A549 (cell line): ENCODE measurements around the gene SLC23A3. TPM values are rescaled to one million over a fixed set of nuclear protein-coding genes. Genes with fewer than 3 reads are reported as not detected.
A peak's percentile ranks its signal among the peaks of the same experiment; 100 is the strongest.

Source experiments
- ATAC-seq, 2 experiments: fragments of 200-7000 bp in 1 of 2; fragments of >200 bp in 1 of 2; cut with Nextera tagmentation in 1 of 2; cut with Tn5 transposase in 1 of 2; 3 replicates each; pipeline versions ENCODE4 v1.8.0 to v1.9.1; 2018 to 2020; ENCODE audit warnings: mild to moderate bottlenecking in 1 of 2, moderate library complexity in 1 of 2
- CTCF ChIA-PET: fragments of 300-600 bp; sonication (Branson Sonifier 250); formaldehyde crosslinking; extraction: SDS; loops from one replicate; lab custom pipeline; 2021; ENCODE audit warnings: antibody characterized with exemption, inconsistent platforms; lab: Yijun Ruan, JAX
- POLR2A ChIA-PET: fragments of 350-600 bp; formaldehyde crosslinking; extraction: SDS; loops from one replicate; lab custom pipeline; 2021; ENCODE audit warnings: antibody characterized with exemption, inconsistent platforms; lab: Yijun Ruan, JAX
- DNase-seq, 2 experiments: peaks; one replicate each; pipeline versions ENCODE4 v3.0.0 to v3.0.0-alpha.2; 2011 to 2016; ENCODE audit warnings: low read depth in 1 of 2, low spot score in 1 of 2
- FAIRE-seq: peaks from 2 replicates; lab custom pipeline; 2011; peaks lifted over from hg19 to GRCh38; lab: Jason Lieb, UNC
- H3K27ac ChIP-seq, 2 experiments: fragments of >200 bp; sonication (Bioruptor Twin); formaldehyde crosslinking; 3 replicates each; pipeline ENCODE4 v1.5.1; 2016 to 2017
- H3K4me1 ChIP-seq: fragments of >200 bp; sonication (Bioruptor Twin); formaldehyde crosslinking; 3 replicates; pipeline ENCODE4 v1.6.1; 2016
- H3K4me2 ChIP-seq: fragments of >200 bp; sonication (Bioruptor Twin); formaldehyde crosslinking; 3 replicates; pipeline ENCODE4 v1.6.1; 2016
- H3K4me3 ChIP-seq: fragments of >200 bp; sonication (Bioruptor Twin); formaldehyde crosslinking; 3 replicates; pipeline ENCODE4 v1.5.1; 2016
- H3K9me3 ChIP-seq: fragments of >200 bp; sonication (Bioruptor Twin); formaldehyde crosslinking; 3 replicates; pipeline ENCODE4 v1.6.1; 2016
- BCL3 ChIP-seq: fragments of >200 bp; sonication (Bioruptor Twin); formaldehyde crosslinking; IDR thresholded peaks from 3 replicates; pipeline ENCODE4 v1.6.1; 2016
- BHLHE40 ChIP-seq: IDR thresholded peaks from 2 replicates; pipeline ENCODE4 v1.6.1; 2012; ENCODE audit warnings: low read depth, low read length, inconsistent platforms
- CEBPB ChIP-seq, 2 experiments: fragments of >200 bp in 1 of 2; sonication (Bioruptor Twin) in 1 of 2; formaldehyde crosslinking in 1 of 2; IDR thresholded peaks; 2 replicates each; pipeline ENCODE4 v1.6.1; 2012 to 2016
- ESRRA ChIP-seq: fragments of 150-350 bp; IDR thresholded peaks from 2 replicates; pipeline ENCODE4 v1.6.1; 2014; ENCODE audit warnings: mild to moderate bottlenecking, low read length, borderline replicate concordance
- FOSB ChIP-seq: fragments of 250-450 bp; sonication (Bioruptor Pico); IDR thresholded peaks from 2 replicates; pipeline ENCODE4 v1.5.0; 2020; ENCODE audit warnings: mild to moderate bottlenecking, moderate library complexity
- FOXS1 ChIP-seq: fragments of 250-450 bp; sonication (Bioruptor Pico); IDR thresholded peaks from 2 replicates; pipeline ENCODE4 v1.5.0; 2020; ENCODE audit warnings: mild to moderate bottlenecking, moderate library complexity
- GATA3 ChIP-seq: IDR thresholded peaks from 2 replicates; pipeline ENCODE4 v1.6.1; 2012; ENCODE audit warnings: borderline replicate concordance
- JUN ChIP-seq, 2 experiments: fragments of >200 bp; sonication (Bioruptor Twin); formaldehyde crosslinking; IDR thresholded peaks; 2 replicates in 1 of 2; 3 replicates in 1 of 2; pipeline ENCODE4 v1.6.1; 2016 to 2017
- JUNB ChIP-seq: fragments of >200 bp; sonication (Bioruptor Twin); formaldehyde crosslinking; IDR thresholded peaks from 2 replicates; pipeline ENCODE4 v1.6.1; 2016
- MAFK ChIP-seq: fragments of 450-650 bp; IDR thresholded peaks from 2 replicates; pipeline ENCODE4 v1.6.1; 2014; ENCODE audit not compliant: partially characterized antibody
- MAX ChIP-seq: IDR thresholded peaks from 2 replicates; pipeline ENCODE4 v1.6.1; 2012
- MYC ChIP-seq: IDR thresholded peaks from 2 replicates; pipeline ENCODE4 v1.6.1; 2012; ENCODE audit warnings: mild to moderate bottlenecking, inconsistent platforms, low read length, improper control_type of control experiment, borderline replicate concordance
- PBX3 ChIP-seq: IDR thresholded peaks from 2 replicates; pipeline ENCODE4 v1.6.1; 2012
- RARB ChIP-seq: fragments of 250-450 bp; sonication (Bioruptor Pico); IDR thresholded peaks from 2 replicates; pipeline ENCODE4 v1.8.0; 2021; ENCODE audit warnings: mild to moderate bottlenecking, moderate library complexity
- RCOR1 ChIP-seq: fragments of 150-350 bp; IDR thresholded peaks from 2 replicates; pipeline ENCODE4 v1.6.1; 2014; ENCODE audit warnings: antibody characterized with exemption, low read length, low read depth
- USF2 ChIP-seq: fragments of 450-650 bp; IDR thresholded peaks from 2 replicates; pipeline ENCODE4 v1.6.1; 2014; ENCODE audit warnings: antibody characterized with exemption
- WGBS: methylation state at CpG from one replicate; pipeline ENCODE4 v1.1.6; 2017; ENCODE audit errors: missing lambda C conversion rate; 5-methylcytosine and 5-hydroxymethylcytosine counted together
- polyA plus RNA-seq, 4 experiments: library from polyadenylated mRNA; depleted of rRNA in 3 of 4; stranded (reverse); fragments of >200 nt; fragmentation: RNase III in 1 of 4; extraction: RNeasy Plus Mini Kit Qiagen cat#74134 plus additional on column Dnase treatment in 1 of 4; gene quantifications; 2 replicates in 3 of 4; 3 replicates in 1 of 4; pipeline ENCODE4 v1.2.3, GENCODE V29; 2011 to 2017

Gene SLC23A3
- polyA plus RNA-seq, 2 of the 4 experiments (the other 2 are of a cell fraction), result 0.39 to 0.90 TPM

- Histone ChIP-seq H3K4me2 (peak overlapping the region; percentile 93), H3K27ac (peak overlapping the region; percentile 92 to 95; a peak in 5 of 6 replicates), H3K9me3 (no peaks in the 10 kb centered on the region), H3K4me1 (peaks cover 30% of the 10 kb centered on the region), H3K4me3 (no peak overlapping the region)
- ATAC-seq (no peak), DNase-seq (no peak), FAIRE-seq (no peak)
- ChIA-PET POLR2A (interaction anchor here (0.8 to 3.8 kb wide), 2 partner anchors 10 to 58 kb away, joined by 3 to 19 read pairs; no protein-coding TSS in a partner anchor), CTCF (interaction anchor here (0.8 to 8.6 kb wide), 10 partner anchors 8 to 78 kb away, joined by 3 to 79 read pairs (median 6); partner anchors contain the start of genes ANKZF1, ATG9A and DNAJB2)
- WGBS, result 94% methylated on average over 27 of the region's 27 CpGs
- no peak for TF ChIP-seq FOXS1 (CRISPR knock-in tag)
- no peak for TF ChIP-seq MAFK
- no peak for TF ChIP-seq PBX3
- TF ChIP-seq JUN (IDR thresholded peaks at IDR 0.05), result 0 out of 5 replicates have a peak, but pooled peaks of 1 of the 2 experiments have one; percentile 32
Observed at GRCh38 chr2:219215871-219216534, 46.2 kb upstream of the SLC23A3 start.

- CTCF ChIA-PET, result interaction anchor here (1.3 to 8.6 kb wide), 2 partner anchors 21 to 78 kb away, joined by 4 to 56 read pairs; no protein-coding TSS in a partner anchor
- 100% methylated on average over 6 of the region's 6 CpGs for WGBS
Observed at GRCh38 chr2:219214786-219215185, 45.0 kb upstream of the SLC23A3 start.

GRCh38 chr2:219214141-219214540, 44.3 kb upstream of the SLC23A3 start:
- Histone ChIP-seq H3K27ac (no peak overlapping the region), H3K4me3 (no peak overlapping the region), H3K9me3 (no peaks in the 10 kb centered on the region), H3K4me1 (peaks cover 25% of the 10 kb centered on the region), H3K4me2 (no peak overlapping the region)
- ChIA-PET CTCF (interaction anchor here (1.0 to 8.6 kb wide), 3 partner anchors 43 to 79 kb away, joined by 3 to 56 read pairs (median 7); no protein-coding TSS in a partner anchor), POLR2A (no interaction called here)
- DNase-seq (no peak), ATAC-seq (no peak), FAIRE-seq (no peak)
- TF ChIP-seq BHLHE40 (no peak), RCOR1 (no peak), FOSB (CRISPR knock-in tag) (no peak), CEBPB (IDR thresholded peaks at IDR 0.05) (no peak), RARB (CRISPR knock-in tag) (no peak), GATA3 (no peak), MAX (no peak), ESRRA (no peak), JUNB (no peak)
- 95% methylated on average over 15 of the region's 15 CpGs for WGBS

More at GRCh38 chr2:219214786-219215185, 45.0 kb upstream of the SLC23A3 start:
- POLR2A ChIA-PET, result no interaction called here
- DNase-seq, result no peak
- Histone ChIP-seq H3K4me2 (no peak overlapping the region), H3K27ac (no peak overlapping the region), H3K9me3 (no peaks in the 10 kb centered on the region), H3K4me3 (no peak overlapping the region), H3K4me1 (peaks cover 30% of the 10 kb centered on the region)
- TF ChIP-seq MYC (no peak), FOXS1 (CRISPR knock-in tag) (no peak), USF2 (no peak), RCOR1 (no peak), BCL3 (no peak)
- no peak for FAIRE-seq
- no peak for ATAC-seq
